Common myeloid progenitor, CD34-positive (primary cell): Measurements from ENCODE around the gene PNPLA3.
A peak's percentile ranks its signal among the peaks of the same experiment; 100 is the strongest.

Experiments used
- CTCF ChIA-PET: fragments of 350-600 bp; sonication (Branson Sonifier 250); formaldehyde crosslinking; loops from one replicate; lab custom pipeline; 2021; ENCODE audit warnings: antibody characterized with exemption; lab: Charles Lee
- POLR2A ChIA-PET: fragments of 350-600 bp; sonication (Branson Sonifier 250); formaldehyde crosslinking; loops from one replicate; lab custom pipeline; 2021; ENCODE audit warnings: antibody characterized with exemption; lab: Charles Lee
- DNase-seq, 3 donors: peaks; one replicate each; pipeline versions ENCODE4 v3.0.0 to v3.0.0-alpha.2; 2013
- H3K27ac ChIP-seq, 2 experiments: 1 replicate in 1 of 2; 2 replicates in 1 of 2; pipeline ENCODE4 v1.7.0; 2013; ENCODE audit warnings: inconsistent platforms in 2 of 2, low read length in 2 of 2, mild to moderate bottlenecking in 2 of 2, low read depth in 1 of 2, moderate library complexity in 1 of 2; ENCODE audit not compliant: severe bottlenecking in 2 of 2, insufficient read depth in 1 of 2, poor library complexity in 1 of 2
- H3K27me3 ChIP-seq, 5 experiments: replicated peaks in 2 of 5; 1 replicate in 3 of 5; 2 replicates in 2 of 5; pipeline versions ENCODE4 v1.6.1 to v1.7.0; 2013; ENCODE audit warnings: low read length in 4 of 5, mild to moderate bottlenecking in 2 of 5, moderate library complexity in 2 of 5, inconsistent platforms in 1 of 5; ENCODE audit not compliant: insufficient read depth in 5 of 5, control insufficient read depth in 4 of 5
- H3K36me3 ChIP-seq, 4 experiments: 1 replicate in 2 of 4; 2 replicates in 2 of 4; pipeline versions ENCODE4 v1.6.1 to v1.7.0; 2013; ENCODE audit warnings: low read length in 3 of 4, control low read depth in 1 of 4, mild to moderate bottlenecking in 1 of 4; ENCODE audit not compliant: control insufficient read depth in 4 of 4, insufficient read depth in 4 of 4
- H3K4me1 ChIP-seq, 4 experiments: 1 replicate in 3 of 4; 2 replicates in 1 of 4; pipeline versions ENCODE4 v1.6.1 to v1.7.1; 2013; ENCODE audit warnings: low read length in 3 of 4, mild to moderate bottlenecking in 3 of 4, control low read depth in 1 of 4, inconsistent platforms in 1 of 4, moderate library complexity in 1 of 4; ENCODE audit not compliant: control insufficient read depth in 4 of 4, insufficient read depth in 4 of 4; ENCODE audit errors: control extremely low read depth in 1 of 4
- H3K4me3 ChIP-seq, 7 experiments: 1 replicate in 4 of 7; 2 replicates in 3 of 7; pipeline versions ENCODE4 v1.5.1 to v1.7.0; 2013; ENCODE audit warnings: mild to moderate bottlenecking in 7 of 7, low read length in 6 of 7, moderate library complexity in 6 of 7, inconsistent platforms in 2 of 7, low read depth in 2 of 7, control low read depth in 1 of 7; ENCODE audit not compliant: insufficient read depth in 4 of 7, control insufficient read depth in 1 of 7; ENCODE audit errors: extremely low read depth in 1 of 7
- H3K9me3 ChIP-seq, 5 experiments: 1 replicate in 4 of 5; 2 replicates in 1 of 5; pipeline versions ENCODE4 v1.6.1 to v1.7.1; 2013; ENCODE audit warnings: low read length in 4 of 5, mild to moderate bottlenecking in 2 of 5, inconsistent platforms in 1 of 5, low read depth in 1 of 5, moderate library complexity in 1 of 5; ENCODE audit not compliant: control insufficient read depth in 4 of 5, insufficient read depth in 2 of 5; ENCODE audit errors: control extremely low read depth in 1 of 5
- WGBS: methylation state at CpG from one replicate; pipeline ENCODE4 v1.1.5; 2013; ENCODE audit not compliant: insufficient coverage; 5-methylcytosine and 5-hydroxymethylcytosine counted together

The PNPLA3 gene

GRCh38 chr22:43922123-43922522 is 1.5 kb upstream of the PNPLA3 start:
- Histone ChIP-seq H3K27me3 (peaks cover 0 to 40% (median 9%) of the 10 kb centered on the region in 5 experiments), H3K4me3 (no peak overlapping the region), H3K9me3 (no peaks in the 10 kb centered on the region), H3K36me3 (no peaks in the 10 kb centered on the region), H3K27ac (no peak overlapping the region), H3K4me1 (peaks cover 0 to 18% (median 12%) of the 10 kb centered on the region in 4 experiments)
- ChIA-PET CTCF (interaction anchor here (1.6 kb wide), 1 partner anchor 23 kb away, joined by 4 read pairs; no protein-coding TSS in a partner anchor), POLR2A (no interaction called here)
- 100% methylated on average over 1 of the region's 3 CpGs for WGBS
- DNase-seq, result no peak

- Histone ChIP-seq H3K4me1 (peaks cover 0 to 18% (median 12%) of the 10 kb centered on the region in 4 experiments), H3K9me3 (no peaks in the 10 kb centered on the region), H3K4me3 (peak overlapping the region in 6 of 7 experiments; percentile 46 to 75 (median 56)), H3K36me3 (no peaks in the 10 kb centered on the region), H3K27ac (no peak overlapping the region), H3K27me3 (peaks cover 0 to 45% (median 9%) of the 10 kb centered on the region in 5 experiments)
- peak; percentile 6 to 68 (median 54) for DNase-seq
- WGBS, result 0% methylated on average over 1 of the region's 13 CpGs
- ChIA-PET POLR2A (no interaction called here), CTCF (no interaction called here)
Observed at GRCh38 chr22:43923191-43923590, 414 bp upstream of the PNPLA3 start.

GRCh38 chr22:43924877-43925276 is 1.3 kb downstream of the PNPLA3 start:
- H3K4me3 ChIP-seq, result no peak overlapping the region
- DNase-seq, result no peak
- peaks cover 0 to 46% (median 9%) of the 10 kb centered on the region in 5 experiments for H3K27me3 ChIP-seq
- no peaks in the 10 kb centered on the region for H3K36me3 ChIP-seq
- H3K9me3 ChIP-seq, result no peaks in the 10 kb centered on the region
- WGBS, result no CpG with 5 or more reads among the region's 7 CpGs
- no peak overlapping the region for H3K27ac ChIP-seq
- H3K4me1 ChIP-seq, result peaks cover 0 to 22% (median 12%) of the 10 kb centered on the region in 4 experiments
- ChIA-PET POLR2A (no interaction called here), CTCF (no interaction called here)

GRCh38 chr22:43925433-43926348 is 2.1 kb downstream of the PNPLA3 start:
- DNase-seq, result no peak
- H3K27ac ChIP-seq, result no peak overlapping the region
- H3K36me3 ChIP-seq, result no peaks in the 10 kb centered on the region
- no peak overlapping the region for H3K4me3 ChIP-seq
- POLR2A ChIA-PET, result no interaction called here
- CTCF ChIA-PET, result interaction anchor here (1.0 kb wide), 1 partner anchor 43 kb away, joined by 3 read pairs; no protein-coding TSS in a partner anchor
- H3K4me1 ChIP-seq, result peaks cover 0 to 22% (median 12%) of the 10 kb centered on the region in 4 experiments
- H3K9me3 ChIP-seq, result no peaks in the 10 kb centered on the region
- 91% methylated on average over 4 of the region's 6 CpGs for WGBS
- H3K27me3 ChIP-seq, result peaks cover 0 to 54% (median 9%) of the 10 kb centered on the region in 5 experiments

GRCh38 chr22:43926349-43926710 is 2.7 kb downstream of the PNPLA3 start:
- ChIA-PET CTCF (interaction anchor here (1.0 kb wide), 1 partner anchor 43 kb away, joined by 3 read pairs; no protein-coding TSS in a partner anchor), POLR2A (no interaction called here)
- H3K4me1 ChIP-seq, result peaks cover 0 to 22% (median 12%) of the 10 kb centered on the region in 4 experiments
- H3K9me3 ChIP-seq, result no peaks in the 10 kb centered on the region
- peaks cover 0 to 48% (median 6%) of the 10 kb centered on the region in 5 experiments for H3K27me3 ChIP-seq
- 100% methylated on average over 1 of the region's 1 CpG for WGBS
- H3K36me3 ChIP-seq, result no peaks in the 10 kb centered on the region
- H3K27ac ChIP-seq, result no peak overlapping the region
- no peak overlapping the region for H3K4me3 ChIP-seq
- no peak for DNase-seq

- WGBS, result 67% methylated on average over 5 of the region's 5 CpGs
- Histone ChIP-seq H3K27ac (no peak overlapping the region), H3K4me1 (peaks cover 0 to 16% (median 7%) of the 10 kb centered on the region in 4 experiments), H3K27me3 (peaks cover 0 to 44% (median 6%) of the 10 kb centered on the region in 5 experiments), H3K9me3 (no peaks in the 10 kb centered on the region), H3K36me3 (no peaks in the 10 kb centered on the region), H3K4me3 (no peak overlapping the region)
- peak in 1 of 3 donors; percentile 15 for DNase-seq
- ChIA-PET CTCF (interaction anchor here (1.4 to 1.7 kb wide), 2 partner anchors 12 to 15 kb away, joined by 3 to 4 read pairs; no protein-coding TSS in a partner anchor), POLR2A (no interaction called here)
Observed at GRCh38 chr22:43928468-43928867, 4.9 kb downstream of the PNPLA3 start.

GRCh38 chr22:43928908-43929307 is 5.3 kb downstream of the PNPLA3 start:
- ChIA-PET CTCF (interaction anchor here (1.4 kb wide), 1 partner anchor 11 kb away, joined by 4 read pairs; no protein-coding TSS in a partner anchor), POLR2A (no interaction called here)
- peaks cover 0 to 12% (median 4%) of the 10 kb centered on the region in 4 experiments for H3K4me1 ChIP-seq
- DNase-seq, result no peak
- no peak overlapping the region for H3K4me3 ChIP-seq
- 96% methylated on average over 6 of the region's 6 CpGs for WGBS
- no peaks in the 10 kb centered on the region for H3K36me3 ChIP-seq
- H3K27me3 ChIP-seq, result peaks cover 0 to 41% (median 6%) of the 10 kb centered on the region in 5 experiments
- H3K9me3 ChIP-seq, result no peaks in the 10 kb centered on the region
- no peak overlapping the region for H3K27ac ChIP-seq
